Activated naive CD8-positive, alpha-beta T cell treated with anti-CD3 and anti-CD28 coated beads, Interleukin-2, amount 10 ng/mL, durations not matched to agents 7 days and 5 days (primary cell): ENCODE measurements around the gene RGL4. TPM values are rescaled to one million over a fixed set of nuclear protein-coding genes. Genes with fewer than 3 reads are reported as not detected.
A peak's percentile ranks its signal among the peaks of the same experiment; 100 is the strongest.
"Not testable (repeated sequence)": the region's sequence is repeated elsewhere in the genome, so short reads cannot be mapped to it uniquely, and the experiment has no call there.

Source experiments
- ATAC-seq: fragments of 150-1000 bp; cut with Tn5 transposase; one replicate; pipeline ENCODE4 v1.10.0; 2021; ENCODE audit warnings: low read depth, moderate library complexity
- POLR2A ChIA-PET: fragments of 350-600 bp; sonication (Branson Sonifier 250); formaldehyde crosslinking; loops from one replicate; lab custom pipeline; 2021; ENCODE audit warnings: antibody characterized with exemption; lab: Charles Lee
- DNase-seq: peaks from one replicate; pipeline ENCODE4 v3.0.0; 2021
- H3K27ac Mint-ChIP-seq: one replicate; pipeline ENCODE4 v1.8.0; 2022; ENCODE audit warnings: mild to moderate bottlenecking, mixed read lengths
- H3K27me3 Mint-ChIP-seq: one replicate; pipeline ENCODE4 v1.8.0; 2022; ENCODE audit warnings: mild to moderate bottlenecking, moderate library complexity, mixed read lengths
- H3K36me3 Mint-ChIP-seq: one replicate; pipeline ENCODE4 v1.8.0; 2021; ENCODE audit warnings: mild to moderate bottlenecking, mixed read lengths
- H3K4me1 Mint-ChIP-seq: one replicate; pipeline ENCODE4 v1.8.0; 2021; ENCODE audit warnings: mixed read lengths
- H3K4me3 Mint-ChIP-seq: one replicate; pipeline ENCODE4 v1.8.0; 2022; ENCODE audit warnings: mild to moderate bottlenecking, moderate library complexity, mixed read lengths
- H3K9me3 Mint-ChIP-seq: one replicate; pipeline ENCODE4 v1.8.0; 2021; ENCODE audit warnings: mixed read lengths
- total RNA-seq, 2 experiments: library from RNA; stranded (reverse); gene quantifications; one replicate each; pipeline ENCODE4 v1.2.3, GENCODE V29; 2021

Gene RGL4
- total RNA-seq, 2 experiments from 2014 or later: 24.9 to 25.8 TPM

GRCh38 chr22:23714596-23715578 is 24.1 kb downstream of the RGL4 start:
- H3K9me3 Mint-ChIP-seq: no peaks in the 10 kb centered on the region
- peak overlapping the region; percentile 64 for H3K4me3 Mint-ChIP-seq
- H3K27me3 Mint-ChIP-seq: no peaks in the 10 kb centered on the region
- POLR2A ChIA-PET: interaction anchor here (0.9 kb wide), 1 partner anchor 18 kb away, joined by 3 read pairs; no protein-coding TSS in a partner anchor
- DNase-seq (no peak), ATAC-seq (no peak)
- H3K27ac Mint-ChIP-seq: peak overlapping the region; percentile 60
- peaks cover 22% of the 10 kb centered on the region for H3K36me3 Mint-ChIP-seq
- peaks cover 8% of the 10 kb centered on the region for H3K4me1 Mint-ChIP-seq

DNA sequence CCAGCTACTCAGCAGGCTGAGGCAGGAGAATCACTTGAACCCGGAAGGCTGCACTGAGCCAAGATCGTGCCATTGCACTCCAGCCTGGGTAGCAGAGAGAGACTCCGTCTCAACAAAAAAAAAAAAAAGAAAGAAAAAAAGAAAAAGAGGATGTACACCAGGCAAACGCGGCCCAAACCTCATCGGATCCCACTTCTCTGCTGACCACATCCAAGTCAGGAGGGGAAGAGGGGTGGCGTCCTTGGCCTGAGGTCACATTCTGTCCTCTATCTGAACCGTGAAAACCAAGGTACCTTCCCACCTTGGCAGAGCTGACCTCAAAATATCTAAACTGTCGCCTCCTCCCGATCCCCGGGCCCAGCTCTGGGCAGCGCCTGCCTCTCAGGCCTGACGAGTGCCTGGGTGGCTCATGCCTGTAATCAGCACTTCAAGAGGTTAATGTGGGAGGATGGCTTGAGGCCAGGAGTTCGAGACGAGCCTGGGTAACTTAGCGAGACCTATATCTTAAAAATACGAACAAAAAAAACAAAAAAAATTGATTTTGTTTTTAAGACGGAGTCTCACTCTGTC is 25.1 kb downstream of the RGL4 start:
- H3K9me3 Mint-ChIP-seq: no peaks in the 10 kb centered on the region
- peak overlapping the region; percentile 80 for H3K4me3 Mint-ChIP-seq
- no peaks in the 10 kb centered on the region for H3K27me3 Mint-ChIP-seq
- H3K27ac Mint-ChIP-seq: peak overlapping the region; percentile 5
- peaks cover 8% of the 10 kb centered on the region for H3K4me1 Mint-ChIP-seq
- POLR2A ChIA-PET: interaction anchor here (1.0 to 3.4 kb wide), 4 partner anchors 19 to 70 kb away, joined by 3 to 19 read pairs (median 12); partner anchors contain the start of genes SMARCB1 and ZNF70
- ATAC-seq: no peak
- peaks cover 14% of the 10 kb centered on the region for H3K36me3 Mint-ChIP-seq
- no peak for DNase-seq

DNA sequence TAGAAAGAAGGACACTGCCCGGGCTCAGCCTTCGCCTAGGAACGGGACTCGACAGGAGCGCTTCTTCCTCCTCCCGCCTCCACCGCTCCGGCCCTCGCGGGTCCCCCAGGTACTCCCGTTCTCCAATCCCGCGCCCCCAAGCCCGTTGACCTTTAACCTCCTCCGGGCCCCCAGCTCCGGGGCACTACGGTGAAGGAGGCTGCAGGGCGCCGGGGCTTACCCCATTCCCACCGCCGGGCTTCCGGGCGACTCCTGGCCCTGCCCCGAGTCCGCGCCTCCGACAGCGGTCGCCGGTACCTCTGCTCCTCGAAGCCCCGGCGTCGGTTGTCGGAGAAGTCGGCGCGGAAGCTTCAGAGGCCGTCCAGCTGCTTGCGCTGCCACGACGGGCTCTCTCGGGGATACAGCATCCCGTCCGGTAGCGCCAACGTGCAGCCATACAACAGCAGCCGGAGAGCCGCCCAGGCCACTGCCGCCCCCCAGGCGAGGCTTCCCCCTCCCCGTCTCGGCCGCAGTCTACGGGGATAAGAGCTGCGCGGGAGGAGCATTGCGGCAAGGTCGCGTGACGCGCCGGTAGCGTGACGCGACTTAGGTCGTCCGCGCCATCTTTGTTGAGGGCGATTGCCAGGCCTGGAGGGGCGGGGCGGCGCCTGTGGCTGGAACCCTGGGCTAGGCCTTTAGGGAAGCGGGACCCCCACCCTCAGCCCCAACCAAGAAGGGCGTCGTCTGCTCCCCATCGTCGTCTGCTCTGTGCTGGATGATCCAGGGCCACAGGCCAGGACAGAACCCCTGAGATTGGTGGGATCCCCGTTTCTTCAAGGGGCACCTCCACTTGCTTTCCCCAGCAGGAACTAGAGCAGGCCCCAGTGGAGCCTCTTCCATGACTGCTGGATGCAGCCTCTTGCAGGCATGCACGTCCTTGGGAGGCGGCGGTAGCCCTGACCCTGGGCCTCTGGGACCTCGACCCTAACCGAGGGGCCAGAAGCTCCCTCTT is 26.3 kb downstream of the RGL4 start:
- H3K4me1 Mint-ChIP-seq: peaks cover 8% of the 10 kb centered on the region
- H3K36me3 Mint-ChIP-seq: peaks cover 8% of the 10 kb centered on the region
- peak; percentile 88 for ATAC-seq
- no peaks in the 10 kb centered on the region for H3K27me3 Mint-ChIP-seq
- DNase-seq: peak; percentile 88
- POLR2A ChIA-PET: interaction anchor here (0.5 to 3.4 kb wide), 12 partner anchors 10 to 177 kb away, joined by 3 to 19 read pairs (median 6); partner anchors contain the start of genes C22orf15, MIF, SLC2A11 and SMARCB1
- H3K4me3 Mint-ChIP-seq: peak overlapping the region; percentile 80
- H3K9me3 Mint-ChIP-seq: no peaks in the 10 kb centered on the region
- H3K27ac Mint-ChIP-seq: peak overlapping the region; percentile 84

DNA sequence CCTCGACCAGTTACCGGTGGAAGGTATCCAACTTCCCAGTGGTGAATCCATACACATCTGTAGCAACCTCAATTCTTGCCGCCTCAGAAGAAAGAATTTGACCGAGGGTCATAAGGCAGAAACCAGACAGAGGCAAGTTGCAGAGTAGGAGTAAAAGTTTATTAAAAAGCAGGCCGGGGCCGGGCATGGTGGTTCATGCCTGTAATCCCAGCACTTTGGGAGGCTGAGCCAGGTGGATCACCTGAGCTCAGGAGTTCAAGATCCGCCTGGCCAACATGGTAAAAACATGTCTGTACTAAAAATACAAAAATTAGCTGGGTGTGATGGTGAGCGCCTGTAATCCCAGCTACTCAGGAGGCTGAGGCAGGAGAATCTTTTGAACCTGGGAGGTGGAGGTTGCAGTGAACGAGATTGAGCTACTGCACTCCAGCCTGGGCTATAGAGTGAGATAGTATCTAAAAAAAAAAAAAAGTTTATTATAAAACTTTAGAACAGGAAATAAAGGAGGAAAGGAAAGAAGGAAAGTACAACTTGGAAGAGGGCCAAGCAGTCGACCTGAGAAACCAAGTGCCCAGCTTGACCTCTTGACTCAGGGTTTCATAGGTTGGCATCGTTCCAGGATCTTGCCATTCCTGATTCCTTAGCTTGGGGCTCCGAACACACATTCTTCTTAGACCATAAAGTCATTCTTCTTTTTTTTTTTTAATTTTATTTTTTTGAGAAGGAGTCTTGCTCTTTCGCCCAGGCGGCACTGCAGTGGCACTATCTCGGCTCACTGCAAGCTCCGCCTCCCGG is 27.8 kb downstream of the RGL4 start:
- H3K4me1 Mint-ChIP-seq: peaks cover 8% of the 10 kb centered on the region
- H3K36me3 Mint-ChIP-seq: peaks cover 5% of the 10 kb centered on the region
- POLR2A ChIA-PET: interaction anchor here (0.6 to 3.4 kb wide), 3 partner anchors 30 to 355 kb away, joined by 3 to 16 read pairs (median 6); partner anchors contain the start of gene ZNF70
- no peak overlapping the region for H3K27ac Mint-ChIP-seq
- ATAC-seq (no peak), DNase-seq (no peak)
- no peaks in the 10 kb centered on the region for H3K27me3 Mint-ChIP-seq
- H3K4me3 Mint-ChIP-seq: no peak overlapping the region
- no peaks in the 10 kb centered on the region for H3K9me3 Mint-ChIP-seq

DNA sequence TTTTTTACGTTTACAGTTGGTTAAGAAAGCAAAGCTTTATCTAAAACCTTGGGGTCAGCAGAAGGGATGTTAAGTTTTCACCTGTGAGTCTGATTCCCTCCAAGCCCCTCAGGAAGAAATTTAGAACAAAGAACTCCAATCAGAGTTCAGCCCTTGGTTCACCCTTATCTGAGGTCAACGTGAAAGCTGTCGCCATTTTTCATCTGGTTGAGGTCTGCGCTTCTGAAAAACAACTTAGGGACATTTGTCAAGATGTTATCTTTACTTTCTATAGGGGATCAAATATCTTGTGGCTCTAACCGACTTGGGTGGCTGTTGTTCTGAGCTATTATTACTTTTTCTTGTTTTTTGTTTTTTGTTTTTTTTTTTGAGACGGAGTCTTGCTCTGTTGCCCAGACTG is 30.0 kb downstream of the RGL4 start:
- ATAC-seq (no peak), DNase-seq (no peak)
- H3K4me3 Mint-ChIP-seq: no peak overlapping the region
- H3K9me3 Mint-ChIP-seq: no peaks in the 10 kb centered on the region
- peaks cover 2% of the 10 kb centered on the region for H3K4me1 Mint-ChIP-seq
- no peaks in the 10 kb centered on the region for H3K36me3 Mint-ChIP-seq
- POLR2A ChIA-PET: no interaction called here
- no peaks in the 10 kb centered on the region for H3K27me3 Mint-ChIP-seq
- H3K27ac Mint-ChIP-seq: no peak overlapping the region

GRCh38 chr22:23722160-23722559 is 31.3 kb downstream of the RGL4 start:
- no peak overlapping the region for H3K4me3 Mint-ChIP-seq
- H3K36me3 Mint-ChIP-seq: no peaks in the 10 kb centered on the region
- H3K4me1 Mint-ChIP-seq: peaks cover 2% of the 10 kb centered on the region
- DNase-seq (no peak), ATAC-seq (no peak)
- peaks cover 7% of the 10 kb centered on the region for H3K27me3 Mint-ChIP-seq
- no peak overlapping the region for H3K27ac Mint-ChIP-seq
- H3K9me3 Mint-ChIP-seq: no peaks in the 10 kb centered on the region
- POLR2A ChIA-PET: interaction anchor here (0.6 kb wide), 1 partner anchor 44 kb away, joined by 5 read pairs; no protein-coding TSS in a partner anchor

GRCh38 chr22:23722724-23723123 is 31.9 kb downstream of the RGL4 start:
- no peaks in the 10 kb centered on the region for H3K4me1 Mint-ChIP-seq
- H3K27ac Mint-ChIP-seq: no peak overlapping the region
- POLR2A ChIA-PET: no interaction called here
- no peaks in the 10 kb centered on the region for H3K9me3 Mint-ChIP-seq
- H3K36me3 Mint-ChIP-seq: no peaks in the 10 kb centered on the region
- DNase-seq: no peak
- no peak overlapping the region for H3K4me3 Mint-ChIP-seq
- no peak for ATAC-seq
- H3K27me3 Mint-ChIP-seq: peaks cover 9% of the 10 kb centered on the region

GRCh38 chr22:23728108-23728507 is 37.3 kb downstream of the RGL4 start:
- H3K27ac Mint-ChIP-seq, ATAC-seq, DNase-seq, H3K4me1 Mint-ChIP-seq, H3K36me3 Mint-ChIP-seq, H3K9me3 Mint-ChIP-seq, H3K4me3 Mint-ChIP-seq, POLR2A ChIA-PET: not testable (repeated sequence)
- peaks cover 25% of the 10 kb centered on the region for H3K27me3 Mint-ChIP-seq

DNA sequence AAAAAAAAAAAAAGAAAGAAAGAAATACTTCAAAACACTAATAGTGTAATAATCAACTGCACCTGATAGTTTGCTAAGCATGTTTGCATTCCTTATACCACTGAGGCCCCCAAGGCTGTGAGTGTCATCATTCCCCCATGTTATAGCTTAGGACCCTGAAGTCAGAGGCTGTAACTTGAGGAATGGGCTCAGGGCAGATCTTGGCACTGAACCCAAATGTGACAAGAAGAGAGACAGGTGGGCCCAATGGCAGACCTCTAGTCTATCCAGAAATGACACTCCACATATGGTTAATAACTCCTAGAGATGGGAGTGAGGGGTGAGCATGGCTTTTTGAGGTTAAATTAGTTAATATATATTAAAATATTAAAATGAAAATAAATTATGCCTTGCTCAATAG is 46.9 kb downstream of the RGL4 start:
- H3K4me1 Mint-ChIP-seq: peaks cover 9% of the 10 kb centered on the region
- peaks cover 2% of the 10 kb centered on the region for H3K27me3 Mint-ChIP-seq
- ATAC-seq (no peak), DNase-seq (no peak)
- H3K9me3 Mint-ChIP-seq: no peaks in the 10 kb centered on the region
- POLR2A ChIA-PET: interaction anchor here (0.7 to 0.9 kb wide), 3 partner anchors 13 to 101 kb away, joined by 3 to 6 read pairs (median 3); partner anchors contain the start of genes DERL3 and ZNF70
- no peaks in the 10 kb centered on the region for H3K36me3 Mint-ChIP-seq
- H3K4me3 Mint-ChIP-seq: no peak overlapping the region
- no peak overlapping the region for H3K27ac Mint-ChIP-seq

DNA sequence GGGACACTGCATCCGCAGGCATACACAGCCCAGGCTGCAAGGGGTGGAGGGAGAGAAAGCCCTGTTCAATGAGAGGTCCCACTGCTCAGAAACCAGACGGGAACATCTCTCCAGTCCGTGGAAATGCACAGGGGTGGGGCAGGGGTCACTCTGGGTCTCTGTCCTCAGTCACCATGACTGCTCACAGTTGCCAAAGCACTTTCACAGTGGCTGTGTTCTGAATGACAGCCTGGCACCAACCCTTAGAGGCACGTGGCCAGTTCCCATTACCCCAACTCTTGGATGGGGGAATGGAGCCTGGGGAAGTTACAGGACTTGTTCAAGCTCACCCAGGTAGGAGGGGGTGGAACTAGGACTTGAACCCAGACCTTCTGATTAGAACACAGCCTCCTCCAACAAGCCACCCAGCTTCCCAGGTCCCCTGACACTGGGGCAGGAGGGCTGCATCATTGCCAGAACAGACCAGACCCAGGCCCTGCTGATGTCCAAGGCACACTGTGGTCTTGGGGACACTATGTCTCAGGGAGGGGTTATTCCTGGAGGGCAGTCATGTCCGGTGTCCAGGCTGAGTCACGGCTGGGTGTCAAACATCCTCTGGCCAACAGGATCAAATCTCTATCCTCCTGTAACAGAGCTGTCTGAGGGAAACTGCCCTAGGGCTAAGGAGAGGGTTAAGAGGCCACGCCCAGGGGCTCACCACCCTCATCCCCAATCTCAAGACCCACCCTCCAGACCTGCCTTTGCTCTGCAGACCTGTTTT is 51.9 kb downstream of the RGL4 start:
- Mint-ChIP-seq H3K27ac (no peak overlapping the region), H3K4me3 (no peak overlapping the region), H3K27me3 (no peaks in the 10 kb centered on the region), H3K4me1 (peaks cover 6% of the 10 kb centered on the region), H3K9me3 (peaks cover 7% of the 10 kb centered on the region), H3K36me3 (peaks cover 21% of the 10 kb centered on the region)
- POLR2A ChIA-PET: interaction anchor here (1.4 kb wide), 1 partner anchor 8 kb away, joined by 3 read pairs; the partner anchor contains the start of gene ZNF70
- ATAC-seq (no peak), DNase-seq (no peak)

GRCh38 chr22:23743303-23743705 is 52.5 kb downstream of the RGL4 start:
- ATAC-seq (no peak), DNase-seq (no peak)
- Mint-ChIP-seq H3K27me3 (no peaks in the 10 kb centered on the region), H3K36me3 (peaks cover 21% of the 10 kb centered on the region), H3K9me3 (peaks cover 7% of the 10 kb centered on the region), H3K4me3 (no peak overlapping the region), H3K4me1 (peaks cover 6% of the 10 kb centered on the region), H3K27ac (no peak overlapping the region)
- POLR2A ChIA-PET: interaction anchor here (1.4 kb wide), 1 partner anchor 8 kb away, joined by 3 read pairs; the partner anchor contains the start of gene ZNF70
